Measurements from ENCODE around the gene DAND5.

DNA sequence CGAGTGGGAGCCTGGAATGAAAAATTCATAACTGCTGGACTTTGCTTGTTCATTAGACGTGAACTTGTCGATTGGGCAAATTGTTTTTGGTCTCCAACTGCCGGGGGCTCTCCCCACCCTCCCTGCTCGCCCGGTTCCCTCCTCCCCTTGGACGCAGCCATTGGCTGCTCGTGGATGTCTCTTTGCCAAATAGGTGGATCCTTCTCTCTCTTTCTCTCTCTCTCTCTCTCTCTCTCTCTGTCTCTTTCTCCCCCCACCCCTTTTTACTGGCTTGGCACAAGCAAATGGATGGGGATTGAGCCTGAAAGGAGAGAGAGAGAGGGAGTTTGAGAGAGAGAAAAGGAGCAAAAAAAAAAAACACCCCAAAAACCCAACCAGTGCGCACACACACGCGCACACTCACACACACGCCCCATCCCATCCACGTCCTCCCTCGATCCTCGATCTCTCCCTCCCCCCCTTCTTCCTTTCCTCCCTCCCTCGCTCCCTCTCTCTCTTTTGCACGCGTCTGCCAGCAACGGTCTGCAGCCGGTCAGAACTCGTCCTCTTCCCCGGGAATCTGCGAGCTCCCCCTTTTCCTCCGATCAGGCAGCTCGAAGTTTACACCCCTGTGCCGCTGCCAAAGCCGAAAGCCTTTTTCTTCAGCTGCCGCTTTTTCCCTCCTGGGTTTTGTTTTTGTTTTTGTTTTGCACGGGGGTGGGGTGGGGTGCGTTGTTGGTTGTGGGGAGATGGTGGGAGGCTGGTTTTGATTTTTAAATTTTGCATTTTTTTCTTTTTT, 53.7 kb downstream of the DAND5 start:
- TF ChIP-seq POLR2A (IDR thresholded peaks at IDR 0.05; ENCODE audit: low read length) (peak; percentile 35), GATA1 (IDR thresholded peaks at IDR 0.05; ENCODE audit: low read depth, low read length) (no peak)
